Kidney (tissue), 14 donors: ENCODE measurements around the gene SNX4. TPM values are rescaled to one million over a fixed set of nuclear protein-coding genes. Genes with fewer than 3 reads are reported as not detected.

ENCODE experiments used
- DNase-seq, 5 donors: peaks; one replicate each; pipeline ENCODE4 v3.0.0-alpha.2; 2013 to 2020
- FAIRE-seq: peaks from 2 replicates; lab custom pipeline; 2012; peaks lifted over from hg19 to GRCh38; lab: Jason Lieb, UNC
- H3K27ac ChIP-seq, 2 donors: one replicate each; pipeline ENCODE4 v1.7.0; 2013; ENCODE audit warnings: low read depth in 2 of 2, low read length in 2 of 2, inconsistent platforms in 1 of 2
- H3K27me3 ChIP-seq: one replicate; pipeline ENCODE4 v1.7.1; 2013; ENCODE audit warnings: low read length, inconsistent platforms; ENCODE audit not compliant: control insufficient read depth, insufficient read depth
- H3K36me3 ChIP-seq, 3 donors: one replicate each; pipeline versions ENCODE4 v1.7.0 to v1.7.1; 2013; ENCODE audit warnings: low read length in 3 of 3, control low read depth in 1 of 3, inconsistent platforms in 1 of 3; ENCODE audit not compliant: insufficient read depth in 3 of 3, control insufficient read depth in 2 of 3
- H3K4me1 ChIP-seq, 3 donors: one replicate each; pipeline versions ENCODE4 v1.7.0 to v1.7.1; 2013; ENCODE audit warnings: low read length in 3 of 3, inconsistent platforms in 1 of 3, low read depth in 1 of 3; ENCODE audit not compliant: control insufficient read depth in 2 of 3, insufficient read depth in 2 of 3
- H3K4me3 ChIP-seq, 3 donors: one replicate each; pipeline versions ENCODE4 v1.7.0 to v1.8.1; 2013; ENCODE audit warnings: low read length in 3 of 3, control low read depth in 1 of 3, inconsistent platforms in 1 of 3
- H3K9ac ChIP-seq, 3 donors: one replicate each; pipeline versions ENCODE4 v1.7.0 to v1.7.1; 2013; ENCODE audit warnings: low read length in 3 of 3, control low read depth in 1 of 3, inconsistent platforms in 1 of 3
- H3K9me3 ChIP-seq, 3 donors: one replicate each; pipeline versions ENCODE4 v1.7.0 to v1.7.1; 2013; ENCODE audit warnings: low read length in 3 of 3, control low read depth in 1 of 3, inconsistent platforms in 1 of 3; ENCODE audit not compliant: control insufficient read depth in 2 of 3, insufficient read depth in 1 of 3
- CTCF ChIP-seq: IDR thresholded peaks from 3 replicates; pipeline ENCODE4 v1.5.1; 2012; ENCODE audit warnings: mild to moderate bottlenecking, moderate library complexity, borderline replicate concordance; ENCODE audit not compliant: insufficient read depth; ENCODE audit errors: extremely low read depth
- intact Hi-C: fragments of 100-400 bp; cut with DNase I; formaldehyde crosslinking; loops from one replicate; pipeline ENCODE4 v1.11.1; 2022
- polyA plus RNA-seq: library from polyadenylated mRNA; stranded (reverse); fragments of 350-450 nt; fragmentation: Illumina TruSeq; extraction: RNeasy Lipid Tissue Mini Kit (QIAGEN cat#74804); gene quantifications from one replicate; pipeline ENCODE4 v1.2.3, GENCODE V29; 2014; ENCODE audit warnings: low read depth, low replicate concordance; ENCODE audit not compliant: insufficient read depth
- total RNA-seq: library from RNA; stranded (reverse); fragmentation: NEBNext Ultra II Directional; extraction: Animal tissue kit (Norgen Biotek cat#: 25700); gene quantifications from one replicate; pipeline ENCODE4 v1.2.1, GENCODE V29; 2021
- donor health status: control.
- donor health status: control.
- donor health status: control.
- donor health status: control.
- donor health status: control.
- donor health status: DM: yes; HTN: yes; CAD: no.
- donor health status: Normal renal cell carcinoma (clear cell type).

The SNX4 gene
- total and polyA plus RNA-seq, 2 donors from 2014 or later: 32.5 to 46.1 TPM

GRCh38 chr3:125436921-125437320 lies 83.1 kb downstream of the SNX4 start:
- intact Hi-C loops: loop anchor here (10.0 kb wide), 1 partner anchor 442 kb away; no protein-coding TSS in a partner anchor
- no peak overlapping the region for H3K9ac ChIP-seq
- no peaks in the 10 kb centered on the region for H3K36me3 ChIP-seq
- no peak for DNase-seq
- no peak overlapping the region for H3K27ac ChIP-seq
- no peaks in the 10 kb centered on the region for H3K27me3 ChIP-seq
- no peaks in the 10 kb centered on the region for H3K9me3 ChIP-seq
- no peak overlapping the region for H3K4me3 ChIP-seq
- no peak for TF ChIP-seq CTCF
- H3K4me1 ChIP-seq: no peaks in the 10 kb centered on the region
- no peak for FAIRE-seq

- Histone ChIP-seq H3K4me1 (no peaks in the 10 kb centered on the region), H3K4me3 (no peak overlapping the region), H3K36me3 (no peaks in the 10 kb centered on the region), H3K9ac (no peak overlapping the region), H3K27ac (no peak overlapping the region), H3K27me3 (no peaks in the 10 kb centered on the region), H3K9me3 (no peaks in the 10 kb centered on the region)
- TF ChIP-seq CTCF: no peak
- intact Hi-C loops: loop anchor here (10.0 kb wide), 1 partner anchor 440 kb away; no protein-coding TSS in a partner anchor
- no peak for DNase-seq
- no peak for FAIRE-seq
Observed at GRCh38 chr3:125435231-125435630, 84.8 kb downstream of the SNX4 start.

DNA sequence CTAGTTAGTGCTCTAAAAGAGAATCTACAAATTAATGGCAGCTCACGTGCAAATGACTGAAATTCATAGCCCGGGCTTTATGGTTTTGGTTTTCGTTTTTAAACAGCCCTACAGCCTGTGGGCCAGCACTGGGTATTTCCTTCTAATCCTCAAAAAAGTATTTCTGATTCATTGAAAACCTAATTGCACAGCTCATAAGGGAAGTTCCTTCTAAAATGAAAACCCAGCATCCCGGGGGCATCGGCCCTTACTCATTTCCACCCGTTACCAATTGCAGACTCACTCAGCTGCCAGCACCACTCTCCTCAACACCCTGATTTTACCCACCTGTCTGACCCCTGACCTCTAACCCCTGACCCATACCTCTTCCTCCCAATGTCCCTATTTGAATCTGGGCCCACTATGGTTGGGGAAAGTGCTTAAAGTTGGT lies 85.4 kb downstream of the SNX4 start:
- no peak for TF ChIP-seq CTCF
- H3K27me3 ChIP-seq: no peaks in the 10 kb centered on the region
- no peaks in the 10 kb centered on the region for H3K9me3 ChIP-seq
- H3K4me3 ChIP-seq: no peak overlapping the region
- intact Hi-C loops: loop anchor here (10.0 kb wide), 1 partner anchor 440 kb away; no protein-coding TSS in a partner anchor
- H3K27ac ChIP-seq: no peak overlapping the region
- no peaks in the 10 kb centered on the region for H3K4me1 ChIP-seq
- H3K9ac ChIP-seq: no peak overlapping the region
- no peak for FAIRE-seq
- H3K36me3 ChIP-seq: no peaks in the 10 kb centered on the region
- DNase-seq: no peak

DNA sequence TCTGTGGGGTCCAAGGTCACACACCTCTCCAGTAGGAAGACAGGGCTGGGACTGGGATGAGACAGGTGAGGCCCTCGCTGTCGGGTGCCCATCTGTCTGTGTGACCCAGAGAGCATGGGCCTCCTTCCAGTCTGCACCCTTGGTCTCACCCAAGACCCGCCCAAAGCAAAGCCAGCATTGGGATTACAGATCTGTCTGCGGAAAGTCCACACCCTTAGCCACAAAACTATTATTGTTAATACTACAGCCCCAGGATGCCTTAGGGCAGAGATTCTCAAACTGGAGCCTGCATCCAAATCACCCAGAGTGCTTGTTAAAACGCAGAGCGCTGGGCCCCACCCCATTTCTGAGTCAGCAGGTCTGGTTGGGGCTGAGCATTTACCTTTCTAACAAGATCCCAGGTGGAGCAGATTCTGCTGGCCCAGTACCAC lies 86.4 kb downstream of the SNX4 start:
- H3K9me3 ChIP-seq: no peaks in the 10 kb centered on the region
- no peak for DNase-seq
- H3K27me3 ChIP-seq: no peaks in the 10 kb centered on the region
- H3K27ac ChIP-seq: no peak overlapping the region
- intact Hi-C loops: loop anchor here (10.0 kb wide), 1 partner anchor 439 kb away; no protein-coding TSS in a partner anchor
- no peaks in the 10 kb centered on the region for H3K36me3 ChIP-seq
- no peak for FAIRE-seq
- TF ChIP-seq CTCF: no peak
- H3K4me1 ChIP-seq: no peaks in the 10 kb centered on the region
- H3K9ac ChIP-seq: no peak overlapping the region
- H3K4me3 ChIP-seq: no peak overlapping the region
